ENCODE measurements around the gene RAI2. TPM values are rescaled to one million over a fixed set of nuclear protein-coding genes. Genes with fewer than 3 reads are reported as not detected.

RAI2 gene
- total and polyA plus RNA-seq, 2 experiments from 2014 or later = 0.83 to 0.99 TPM

- TF ChIP-seq, protein P1, sequence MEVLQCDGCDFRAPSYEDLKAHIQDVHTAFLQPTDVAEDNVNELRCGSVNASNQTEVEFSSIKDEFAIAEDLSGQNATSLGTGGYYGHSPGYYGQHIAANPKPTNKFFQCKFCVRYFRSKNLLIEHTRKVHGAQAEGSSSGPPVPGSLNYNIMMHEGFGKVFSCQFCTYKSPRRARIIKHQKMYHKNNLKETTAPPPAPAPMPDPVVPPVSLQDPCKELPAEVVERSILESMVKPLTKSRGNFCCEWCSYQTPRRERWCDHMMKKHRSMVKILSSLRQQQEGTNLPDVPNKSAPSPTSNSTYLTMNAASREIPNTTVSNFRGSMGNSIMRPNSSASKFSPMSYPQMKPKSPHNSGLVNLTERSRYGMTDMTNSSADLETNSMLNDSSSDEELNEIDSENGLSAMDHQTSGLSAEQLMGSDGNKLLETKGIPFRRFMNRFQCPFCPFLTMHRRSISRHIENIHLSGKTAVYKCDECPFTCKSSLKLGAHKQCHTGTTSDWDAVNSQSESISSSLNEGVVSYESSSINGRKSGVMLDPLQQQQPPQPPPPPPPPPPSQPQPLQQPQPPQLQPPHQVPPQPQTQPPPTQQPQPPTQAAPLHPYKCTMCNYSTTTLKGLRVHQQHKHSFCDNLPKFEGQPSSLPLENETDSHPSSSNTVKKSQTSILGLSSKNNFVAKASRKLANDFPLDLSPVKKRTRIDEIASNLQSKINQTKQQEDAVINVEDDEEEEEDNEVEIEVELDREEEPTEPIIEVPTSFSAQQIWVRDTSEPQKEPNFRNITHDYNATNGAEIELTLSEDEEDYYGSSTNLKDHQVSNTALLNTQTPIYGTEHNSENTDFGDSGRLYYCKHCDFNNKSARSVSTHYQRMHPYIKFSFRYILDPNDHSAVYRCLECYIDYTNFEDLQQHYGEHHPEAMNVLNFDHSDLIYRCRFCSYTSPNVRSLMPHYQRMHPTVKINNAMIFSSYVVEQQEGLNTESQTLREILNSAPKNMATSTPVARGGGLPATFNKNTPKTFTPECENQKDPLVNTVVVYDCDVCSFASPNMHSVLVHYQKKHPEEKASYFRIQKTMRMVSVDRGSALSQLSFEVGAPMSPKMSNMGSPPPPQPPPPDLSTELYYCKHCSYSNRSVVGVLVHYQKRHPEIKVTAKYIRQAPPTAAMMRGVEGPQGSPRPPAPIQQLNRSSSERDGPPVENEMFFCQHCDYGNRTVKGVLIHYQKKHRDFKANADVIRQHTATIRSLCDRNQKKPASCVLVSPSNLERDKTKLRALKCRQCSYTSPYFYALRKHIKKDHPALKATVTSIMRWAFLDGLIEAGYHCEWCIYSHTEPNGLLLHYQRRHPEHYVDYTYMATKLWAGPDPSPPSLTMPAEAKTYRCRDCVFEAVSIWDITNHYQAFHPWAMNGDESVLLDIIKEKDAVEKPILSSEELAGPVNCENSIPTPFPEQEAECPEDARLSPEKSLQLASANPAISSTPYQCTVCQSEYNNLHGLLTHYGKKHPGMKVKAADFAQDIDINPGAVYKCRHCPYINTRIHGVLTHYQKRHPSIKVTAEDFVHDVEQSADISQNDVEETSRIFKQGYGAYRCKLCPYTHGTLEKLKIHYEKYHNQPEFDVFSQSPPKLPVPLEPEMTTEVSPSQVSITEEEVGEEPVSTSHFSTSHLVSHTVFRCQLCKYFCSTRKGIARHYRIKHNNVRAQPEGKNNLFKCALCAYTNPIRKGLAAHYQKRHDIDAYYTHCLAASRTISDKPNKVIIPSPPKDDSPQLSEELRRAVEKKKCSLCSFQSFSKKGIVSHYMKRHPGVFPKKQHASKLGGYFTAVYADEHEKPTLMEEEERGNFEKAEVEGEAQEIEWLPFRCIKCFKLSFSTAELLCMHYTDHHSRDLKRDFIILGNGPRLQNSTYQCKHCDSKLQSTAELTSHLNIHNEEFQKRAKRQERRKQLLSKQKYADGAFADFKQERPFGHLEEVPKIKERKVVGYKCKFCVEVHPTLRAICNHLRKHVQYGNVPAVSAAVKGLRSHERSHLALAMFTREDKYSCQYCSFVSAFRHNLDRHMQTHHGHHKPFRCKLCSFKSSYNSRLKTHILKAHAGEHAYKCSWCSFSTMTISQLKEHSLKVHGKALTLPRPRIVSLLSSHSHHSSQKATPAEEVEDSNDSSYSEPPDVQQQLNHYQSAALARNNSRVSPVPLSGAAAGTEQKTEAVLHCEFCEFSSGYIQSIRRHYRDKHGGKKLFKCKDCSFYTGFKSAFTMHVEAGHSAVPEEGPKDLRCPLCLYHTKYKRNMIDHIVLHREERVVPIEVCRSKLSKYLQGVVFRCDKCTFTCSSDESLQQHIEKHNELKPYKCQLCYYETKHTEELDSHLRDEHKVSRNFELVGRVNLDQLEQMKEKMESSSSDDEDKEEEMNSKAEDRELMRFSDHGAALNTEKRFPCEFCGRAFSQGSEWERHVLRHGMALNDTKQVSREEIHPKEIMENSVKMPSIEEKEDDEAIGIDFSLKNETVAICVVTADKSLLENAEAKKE (CRISPR knock-in tag; IDR thresholded peaks at IDR 0.05) = no peak
- TF ChIP-seq EZH2phosphoT487 (IDR thresholded peaks at IDR 0.05; ENCODE audit: unreplicated experiment) (no peak), EZH2 (IDR thresholded peaks at IDR 0.05; ENCODE audit: low read depth, unreplicated experiment) (no peak), CREB1 (CRISPR knock-in tag; IDR thresholded peaks at IDR 0.05; ENCODE audit: low read depth) (no peak), ZNF331 (CRISPR knock-in tag; IDR thresholded peaks at IDR 0.05; ENCODE audit: low read depth) (no peak), JUNB (IDR thresholded peaks at IDR 0.05; ENCODE audit: unreplicated experiment) (no peak), NANOG (IDR thresholded peaks at IDR 0.05; ENCODE audit: borderline replicate concordance) (no peak), ZNF114 (CRISPR knock-in tag; IDR thresholded peaks at IDR 0.05) (no peak), POLR2AphosphoS5 (IDR thresholded peaks at IDR 0.05; ENCODE audit: low read depth) (no peak)
- TF ChIP-seq, protein P2, sequence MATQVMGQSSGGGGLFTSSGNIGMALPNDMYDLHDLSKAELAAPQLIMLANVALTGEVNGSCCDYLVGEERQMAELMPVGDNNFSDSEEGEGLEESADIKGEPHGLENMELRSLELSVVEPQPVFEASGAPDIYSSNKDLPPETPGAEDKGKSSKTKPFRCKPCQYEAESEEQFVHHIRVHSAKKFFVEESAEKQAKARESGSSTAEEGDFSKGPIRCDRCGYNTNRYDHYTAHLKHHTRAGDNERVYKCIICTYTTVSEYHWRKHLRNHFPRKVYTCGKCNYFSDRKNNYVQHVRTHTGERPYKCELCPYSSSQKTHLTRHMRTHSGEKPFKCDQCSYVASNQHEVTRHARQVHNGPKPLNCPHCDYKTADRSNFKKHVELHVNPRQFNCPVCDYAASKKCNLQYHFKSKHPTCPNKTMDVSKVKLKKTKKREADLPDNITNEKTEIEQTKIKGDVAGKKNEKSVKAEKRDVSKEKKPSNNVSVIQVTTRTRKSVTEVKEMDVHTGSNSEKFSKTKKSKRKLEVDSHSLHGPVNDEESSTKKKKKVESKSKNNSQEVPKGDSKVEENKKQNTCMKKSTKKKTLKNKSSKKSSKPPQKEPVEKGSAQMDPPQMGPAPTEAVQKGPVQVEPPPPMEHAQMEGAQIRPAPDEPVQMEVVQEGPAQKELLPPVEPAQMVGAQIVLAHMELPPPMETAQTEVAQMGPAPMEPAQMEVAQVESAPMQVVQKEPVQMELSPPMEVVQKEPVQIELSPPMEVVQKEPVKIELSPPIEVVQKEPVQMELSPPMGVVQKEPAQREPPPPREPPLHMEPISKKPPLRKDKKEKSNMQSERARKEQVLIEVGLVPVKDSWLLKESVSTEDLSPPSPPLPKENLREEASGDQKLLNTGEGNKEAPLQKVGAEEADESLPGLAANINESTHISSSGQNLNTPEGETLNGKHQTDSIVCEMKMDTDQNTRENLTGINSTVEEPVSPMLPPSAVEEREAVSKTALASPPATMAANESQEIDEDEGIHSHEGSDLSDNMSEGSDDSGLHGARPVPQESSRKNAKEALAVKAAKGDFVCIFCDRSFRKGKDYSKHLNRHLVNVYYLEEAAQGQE (IDR thresholded peaks at IDR 0.05; ENCODE audit: unreplicated experiment) = no peak
These were observed 110.7 kb downstream of the RAI2 start (continued) for GRCh38 chrX:17750436-17750835.

Other genes with a start within 250 kb of the RAI2 start
- gene SCML1, start 123.8 kb downstream of the RAI2 start, total RNA-seq (2014; rRNA removed; shearing (Covaris generic)) = 4.0 and 5.4 TPM in 2 replicates
- gene SCML1, start 123.8 kb downstream of the RAI2 start, polyA plus RNA-seq (2016; fragmentation: Nextera tagmentation; extraction: Ambion mirVana) = 4.8 and 6.4 TPM in 2 replicates